Stimulated activated naive B cell treated with anti-CD40 and anti-IgM and Interleukin-4, amounts not matched to agents 10 μg/mL and 1 μg/mL and 100 μg/mL, for 72 hours (primary cell): Measurements from ENCODE around the gene IGFBPL1.

ENCODE experiments used
- ATAC-seq, 2 donors: fragments of 150-1000 bp; cut with Tn5 transposase; replicated peaks; 2 replicates each; pipeline ENCODE4 v1.10.0; 2021; ENCODE audit warnings: moderate library complexity in 1 of 2
- DNase-seq: peaks from one replicate; pipeline ENCODE4 v3.0.0; 2021
- H3K27ac Mint-ChIP-seq: one replicate; pipeline ENCODE4 v1.8.0; 2022; ENCODE audit warnings: mild to moderate bottlenecking, mixed read lengths
- H3K27me3 Mint-ChIP-seq, 2 donors: one replicate each; pipeline ENCODE4 v1.8.0; 2022; ENCODE audit warnings: mixed read lengths in 2 of 2
- H3K36me3 Mint-ChIP-seq, 2 donors: one replicate each; pipeline ENCODE4 v1.8.0; 2022; ENCODE audit warnings: mixed read lengths in 2 of 2, mild to moderate bottlenecking in 1 of 2
- H3K4me1 Mint-ChIP-seq, 2 donors: one replicate each; pipeline ENCODE4 v1.8.0; 2022; ENCODE audit warnings: mixed read lengths in 2 of 2, mild to moderate bottlenecking in 1 of 2
- H3K4me3 Mint-ChIP-seq, 2 donors: one replicate each; pipeline ENCODE4 v1.8.0; 2022; ENCODE audit warnings: mild to moderate bottlenecking in 2 of 2, mixed read lengths in 2 of 2, moderate library complexity in 1 of 2
- H3K9me3 Mint-ChIP-seq, 2 donors: one replicate each; pipeline ENCODE4 v1.8.0; 2022; ENCODE audit warnings: mixed read lengths in 2 of 2, mild to moderate bottlenecking in 1 of 2

The IGFBPL1 gene

DNA sequence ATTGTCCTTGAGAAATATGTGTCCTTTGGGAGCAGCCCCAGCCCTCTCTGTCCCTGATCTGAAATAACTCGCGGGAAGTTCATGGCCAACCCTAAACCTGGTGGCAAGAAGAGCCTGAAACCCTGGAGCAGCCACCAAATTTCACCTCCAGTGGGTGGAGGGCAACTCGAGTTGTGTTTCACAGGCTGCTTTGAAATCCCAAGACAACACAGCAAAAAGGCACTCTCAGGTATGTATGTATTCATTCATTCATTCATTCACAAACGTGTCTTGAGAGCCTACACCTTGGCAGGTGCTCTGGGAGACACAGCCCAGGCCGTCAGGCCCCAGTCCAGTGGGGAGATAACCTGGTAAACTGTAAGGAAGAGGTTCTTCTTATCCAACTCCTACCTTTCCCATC lies 67.4 kb downstream of the IGFBPL1 start:
- H3K27me3 Mint-ChIP-seq, result peaks cover 0 to 6% of the 10 kb centered on the region in 2 donors
- H3K4me3 Mint-ChIP-seq, result no peak overlapping the region
- DNase-seq (no peak), ATAC-seq (no peak)
- H3K36me3 Mint-ChIP-seq, result no peaks in the 10 kb centered on the region
- no peaks in the 10 kb centered on the region for H3K4me1 Mint-ChIP-seq
- no peak overlapping the region for H3K27ac Mint-ChIP-seq
- no peaks in the 10 kb centered on the region for H3K9me3 Mint-ChIP-seq
